Stimulated activated CD4-positive, alpha-beta T cell treated with anti-CD3 and anti-CD28 coated beads, Interleukin-15, amount 100 ng/mL, for 24 hours (primary cell): ENCODE measurements around the gene SDF2.
A peak's percentile ranks its signal among the peaks of the same experiment; 100 is the strongest.

Experiments used
- DNase-seq: peaks from one replicate; pipeline ENCODE4 v3.0.0-alpha.2; 2020

The SDF2 gene

GRCh38 chr17:28661635-28662526 lies at the start of gene SDF2, which contains the start of gene SUPT6H:
SDF2 (minus strand) TSS chr17:28661906; CDS start chr17:28661876, 30 bp downstream.
SUPT6H (plus strand) TSS chr17:28662205; CDS start chr17:28673402, 11,197 bp downstream.
- peak; percentile 97 for DNase-seq

- DNase-seq = peak; percentile 94
Measured at GRCh38 chr17:28710861-28711722, 49.4 kb upstream of the SDF2 start.

GRCh38 chr17:28707339-28707720 lies 45.6 kb upstream of the SDF2 start:
- no peak for DNase-seq

- no peak for DNase-seq
Measured at GRCh38 chr17:28706471-28707338, 45.0 kb upstream of the SDF2 start.

GRCh38 chr17:28705728-28706334 lies 44.1 kb upstream of the SDF2 start:
- DNase-seq = no peak

- DNase-seq = no peak
Measured at GRCh38 chr17:28705074-28705659, 43.5 kb upstream of the SDF2 start.

- no peak for DNase-seq
Measured at GRCh38 chr17:28704219-28704858, 42.6 kb upstream of the SDF2 start.

- no peak for DNase-seq
Measured at GRCh38 chr17:28703552-28704218, 42.0 kb upstream of the SDF2 start.

GRCh38 chr17:28702752-28703150 lies 41.0 kb upstream of the SDF2 start:
- no peak for DNase-seq

- no peak for DNase-seq
Measured at GRCh38 chr17:28702026-28702751, 40.5 kb upstream of the SDF2 start.

- DNase-seq = no peak
Measured at GRCh38 chr17:28700830-28701492, 39.3 kb upstream of the SDF2 start.

- no peak for DNase-seq
Measured at GRCh38 chr17:28700278-28700677, 38.6 kb upstream of the SDF2 start.

- peak; percentile 41 for DNase-seq
Measured at GRCh38 chr17:28698253-28698941, 36.7 kb upstream of the SDF2 start.

- DNase-seq = no peak
Measured at GRCh38 chr17:28693869-28694268, 32.2 kb upstream of the SDF2 start.

GRCh38 chr17:28689011-28689410 lies 27.3 kb upstream of the SDF2 start:
- DNase-seq = no peak

- no peak for DNase-seq
Measured at GRCh38 chr17:28688481-28688880, 26.8 kb upstream of the SDF2 start.

GRCh38 chr17:28686296-28686695 lies 24.6 kb upstream of the SDF2 start:
- no peak for DNase-seq

GRCh38 chr17:28685366-28685765 lies 23.7 kb upstream of the SDF2 start:
- DNase-seq = no peak

- no peak for DNase-seq
Measured at GRCh38 chr17:28684963-28685362, 23.3 kb upstream of the SDF2 start.
